IMR-90 (cell line): ENCODE data around the gene HELZ. TPM values are rescaled to one million over a fixed set of nuclear protein-coding genes. Genes with fewer than 3 reads are reported as not detected.

Experiments
- ATAC-seq: fragments of 200-7000 bp; cut with Tn5 transposase; 2 replicates; pipeline ENCODE4 v1.9.1; 2020; ENCODE audit warnings: low read depth, mild to moderate bottlenecking, moderate library complexity
- BruUV-seq: library from RNA; stranded (reverse); fragments of 400-500 nt; replicated peaks from 2 replicates; lab custom pipeline; 2021; lab: Mats Ljungman, UMichigan
- CTCF ChIA-PET: fragments of 300-600 bp; formaldehyde crosslinking; extraction: SDS; loops from one replicate; lab custom pipeline; 2021; ENCODE audit warnings: antibody characterized with exemption; lab: Yijun Ruan, JAX
- POLR2A ChIA-PET: fragments of 300-600 bp; sonication (Branson Sonifier 250); formaldehyde crosslinking; loops from one replicate; lab custom pipeline; 2022; ENCODE audit warnings: antibody characterized with exemption; ENCODE audit not compliant: unreplicated experiment; lab: Charles Lee
- DNase-seq: peaks from one replicate; pipeline ENCODE4 v3.0.0; 2013
- H2AFZ ChIP-seq: replicated peaks from 2 replicates; pipeline ENCODE3; 2013; ENCODE audit warnings: low read length, mild to moderate bottlenecking; ENCODE audit not compliant: poor library complexity
- H2AK5ac ChIP-seq: 2 replicates; pipeline ENCODE4 v1.6.1; 2013; ENCODE audit warnings: low read depth, low read length, inconsistent platforms
- H2AK9ac ChIP-seq: replicated peaks from 2 replicates; pipeline ENCODE3; 2013; ENCODE audit warnings: mild to moderate bottlenecking, low read depth, low read length, moderate library complexity; ENCODE audit not compliant: poor library complexity
- H2BK120ac ChIP-seq: 2 replicates; pipeline ENCODE4 v1.6.1; 2013; ENCODE audit warnings: low read depth, low read length, inconsistent platforms
- H2BK15ac ChIP-seq: 3 replicates; pipeline ENCODE4 v1.6.1; 2013; ENCODE audit warnings: low read depth, low read length, inconsistent platforms
- H2BK20ac ChIP-seq: 2 replicates; pipeline ENCODE4 v1.6.1; 2013; ENCODE audit warnings: low read depth, mild to moderate bottlenecking, inconsistent platforms, low read length, moderate library complexity
- H2BK5ac ChIP-seq: 2 replicates; pipeline ENCODE4 v1.6.1; 2013; ENCODE audit warnings: mild to moderate bottlenecking, low read depth, low read length, inconsistent platforms; ENCODE audit not compliant: poor library complexity, severe bottlenecking
- H3K14ac ChIP-seq: replicated peaks from 2 replicates; pipeline ENCODE4 v1.6.1; 2013; ENCODE audit warnings: low read depth, low read length, inconsistent platforms
- H3K18ac ChIP-seq: 2 replicates; pipeline ENCODE4 v1.6.1; 2013; ENCODE audit warnings: low read depth, low read length, control low read depth
- H3K23ac ChIP-seq: 2 replicates; pipeline ENCODE4 v1.6.1; 2013; ENCODE audit warnings: low read depth, low read length, inconsistent platforms
- H3K27ac ChIP-seq: 2 replicates; pipeline ENCODE4 v1.5.1; 2013; ENCODE audit warnings: mild to moderate bottlenecking, control low read depth, low read length; ENCODE audit not compliant: insufficient read depth
- H3K27me3 ChIP-seq: 2 replicates; pipeline ENCODE4 v1.6.1; 2013; ENCODE audit warnings: low read length; ENCODE audit not compliant: control insufficient read depth, insufficient read depth
- H3K36me3 ChIP-seq: 2 replicates; pipeline ENCODE4 v1.6.1; 2013; ENCODE audit warnings: low read length, mixed read lengths; ENCODE audit not compliant: control insufficient read depth, insufficient read depth
- H3K4ac ChIP-seq: 2 replicates; pipeline ENCODE4 v1.6.1; 2013; ENCODE audit warnings: low read depth, low read length, inconsistent platforms
- H3K4me1 ChIP-seq: 2 replicates; pipeline ENCODE4 v1.6.1; 2013; ENCODE audit warnings: low read length, mixed read lengths; ENCODE audit not compliant: control insufficient read depth, insufficient read depth
- H3K4me2 ChIP-seq: 2 replicates; pipeline ENCODE4 v1.6.1; 2013; ENCODE audit warnings: low read depth, mild to moderate bottlenecking, control low read depth, low read length, moderate library complexity
- H3K4me3 ChIP-seq: 2 replicates; pipeline ENCODE4 v1.5.1; 2013; ENCODE audit warnings: low read depth, mild to moderate bottlenecking, control low read depth, low read length, moderate library complexity; ENCODE audit not compliant: insufficient read depth
- H3K56ac ChIP-seq: 2 replicates; pipeline ENCODE4 v1.6.1; 2013; ENCODE audit warnings: low read length, inconsistent platforms; ENCODE audit not compliant: insufficient read depth; ENCODE audit errors: extremely low read depth
- H3K79me1 ChIP-seq, 2 experiments: 2 replicates each; pipeline ENCODE4 v1.6.1; 2013; ENCODE audit warnings: low read length in 2 of 2, inconsistent platforms in 1 of 2, low read depth in 1 of 2
- H3K9ac ChIP-seq: 2 replicates; pipeline ENCODE4 v1.6.1; 2013; ENCODE audit warnings: low read depth, low read length, control low read depth
- H3K9me1 ChIP-seq: 2 replicates; pipeline ENCODE4 v1.6.1; 2013; ENCODE audit warnings: low read length, inconsistent platforms; ENCODE audit not compliant: insufficient read depth
- H3K9me3 ChIP-seq: 2 replicates; pipeline ENCODE4 v1.6.1; 2013; ENCODE audit warnings: low read length; ENCODE audit not compliant: control insufficient read depth, insufficient read depth
- H4K20me1 ChIP-seq: 2 replicates; pipeline ENCODE4 v1.6.1; 2013; ENCODE audit warnings: low read length, inconsistent platforms; ENCODE audit not compliant: insufficient read depth
- H4K5ac ChIP-seq: 2 replicates; pipeline ENCODE4 v1.6.1; 2013; ENCODE audit warnings: mild to moderate bottlenecking, low read depth, low read length, control low read depth
- H4K8ac ChIP-seq, 2 experiments: 2 replicates each; pipeline ENCODE4 v1.6.1; 2013; ENCODE audit warnings: low read depth in 2 of 2, low read length in 2 of 2, control low read depth in 1 of 2, inconsistent platforms in 1 of 2
- H4K91ac ChIP-seq: 2 replicates; pipeline ENCODE4 v1.6.1; 2013; ENCODE audit warnings: low read depth, low read length, inconsistent platforms; ENCODE audit not compliant: insufficient read depth
- CHD1 ChIP-seq: IDR thresholded peaks from 2 replicates; pipeline ENCODE4 v1.6.1; 2012; ENCODE audit warnings: low read depth, low read length, improper control_type of control experiment
- FOS ChIP-seq: fragments of 150-350 bp; IDR thresholded peaks from 2 replicates; pipeline ENCODE4 v1.6.1; 2016; ENCODE audit warnings: low read depth, low read length
- MAFK ChIP-seq: IDR thresholded peaks from 2 replicates; pipeline ENCODE4 v1.6.1; 2012; ENCODE audit warnings: low read depth, low read length, improper control_type of control experiment
- MAZ ChIP-seq: IDR thresholded peaks from 2 replicates; pipeline ENCODE4 v1.6.1; 2012; ENCODE audit warnings: low read depth, mild to moderate bottlenecking, low read length, improper control_type of control experiment, moderate library complexity, borderline replicate concordance
- NFE2L2 ChIP-seq: fragments of 150-350 bp; IDR thresholded peaks from 2 replicates; pipeline ENCODE4 v1.6.1; 2016; ENCODE audit warnings: low read depth, mild to moderate bottlenecking, low read length
- POLR2A ChIP-seq: IDR thresholded peaks from 2 replicates; pipeline ENCODE4 v1.6.1; 2012; ENCODE audit warnings: mild to moderate bottlenecking, low read depth, low read length
- SMC3 ChIP-seq: fragments of 150-350 bp; IDR thresholded peaks from 2 replicates; pipeline ENCODE4 v1.6.1; 2016; ENCODE audit warnings: low read depth, mild to moderate bottlenecking, antibody characterized with exemption, low read length, moderate library complexity
- WGBS, 2 experiments: methylation state at CpG; one replicate each; pipeline versions ENCODE4 v1.1.5 to v1.1.7; 2013; ENCODE audit warnings: missing lambda C conversion rate in 2 of 2; ENCODE audit not compliant: insufficient read length in 1 of 2; ENCODE audit errors: extremely low coverage in 2 of 2; 5-methylcytosine and 5-hydroxymethylcytosine counted together
- dilution Hi-C: fragments of 300-500 bp; cut with HindIII; formaldehyde crosslinking; loops from one replicate; pipeline ENCODE4 v1.14.3; 2018; ENCODE audit warnings: low sequenced_read_pairs; ENCODE audit not compliant: unreplicated experiment
- in situ Hi-C: fragments of 300-500 bp; cut with MboI; formaldehyde crosslinking; loops from 3 replicates; pipeline ENCODE4 v1.14.3; 2019; ENCODE audit warnings: low sequenced_read_pairs, inconsistent platforms, mixed read lengths
- intact Hi-C: fragments of 100-400 bp; cut with micrococcal nuclease; formaldehyde crosslinking; loops from 2 replicates; pipeline ENCODE4 v1.10.0; 2022
- polyA plus RNA-seq, 3 experiments: library from polyadenylated mRNA; depleted of rRNA; stranded (reverse); fragments of >200 nt; gene quantifications; 2 replicates each; pipeline ENCODE4 v1.2.3, GENCODE V29; 2012; ENCODE audit warnings: low replicate concordance in 1 of 3
- total RNA-seq: library from RNA; depleted of rRNA; stranded (reverse); fragments of >200 nt; gene quantifications from 2 replicates; pipeline ENCODE4 v1.2.3, GENCODE V29; 2012

HELZ gene
- total and polyA plus RNA-seq, 2 of the 4 experiments (the other 2 are of a cell fraction), result 8.0 to 60.6 TPM

- H3K4me2 ChIP-seq, result no peak overlapping the region
- no peaks in the 10 kb centered on the region for H4K20me1 ChIP-seq
- BruUV-seq, result no TSS peak
- no peak overlapping the region for H2BK20ac ChIP-seq
- no peak overlapping the region for H4K5ac ChIP-seq
- no peak overlapping the region for H3K23ac ChIP-seq
- ATAC-seq (no peak), DNase-seq (no peak)
- no peak for TF ChIP-seq NFE2L2
- TF ChIP-seq MAFK, result no peak
- TF ChIP-seq SMC3, result no peak
- TF ChIP-seq CHD1, result no peak
- no peak for TF ChIP-seq POLR2A
- TF ChIP-seq FOS, result no peak
- TF ChIP-seq MAZ, result no peak
- no peak overlapping the region for H4K8ac ChIP-seq
- no CpG with 5 or more reads among the region's 2 CpGs for WGBS, 2 experiments
- H2BK120ac ChIP-seq, result no peak overlapping the region
- no peak overlapping the region for H3K14ac ChIP-seq
- intact Hi-C loops, result no loop called here
- no peaks in the 10 kb centered on the region for H3K36me3 ChIP-seq
- H2BK15ac ChIP-seq, result no peak overlapping the region
- H2BK5ac ChIP-seq, result no peak overlapping the region
- no peak overlapping the region for H2AFZ ChIP-seq
- no peak overlapping the region for H3K9ac ChIP-seq
- ChIA-PET POLR2A (no interaction called here), CTCF (no interaction called here)
- H3K79me1 ChIP-seq, result no peaks in the 10 kb centered on the region
- no peak overlapping the region for H3K56ac ChIP-seq
- no peak overlapping the region for H3K18ac ChIP-seq
- dilution Hi-C loops, result no loop called here
- H3K4me3 ChIP-seq, result no peak overlapping the region
- H2AK9ac ChIP-seq, result no peak overlapping the region
- no peak overlapping the region for H4K91ac ChIP-seq
- H3K27ac ChIP-seq, result no peak overlapping the region
- in situ Hi-C loops, result no loop called here
- H3K4ac ChIP-seq, result no peak overlapping the region
- H3K4me1 ChIP-seq, result no peaks in the 10 kb centered on the region
- H3K9me3 ChIP-seq, result no peaks in the 10 kb centered on the region
- H3K9me1 ChIP-seq, result no peaks in the 10 kb centered on the region
- no peak overlapping the region for H2AK5ac ChIP-seq
- H3K27me3 ChIP-seq, result no peaks in the 10 kb centered on the region
These were observed 28.9 kb upstream of the HELZ start for GRCh38 chr17:67273900-67274299.
